HG03442 (cell line): ENCODE results near the gene FMNL2.

Source experiments
- ATAC-seq: cut with Tn5 transposase; IDR thresholded peaks from one replicate; pipeline ENCODE4 v1.9.1; 2021; ENCODE audit warnings: mild to moderate bottlenecking, moderate library complexity; ENCODE audit not compliant: unreplicated experiment

Gene FMNL2

GRCh38 chr2:152603166-152603565 lies 268.2 kb downstream of the FMNL2 start:
- ATAC-seq, result no peak

GRCh38 chr2:152606081-152606480 lies 271.1 kb downstream of the FMNL2 start:
- ATAC-seq, result no peak

- ATAC-seq, result no peak
These were observed 272.0 kb downstream of the FMNL2 start for GRCh38 chr2:152606941-152607340.

GRCh38 chr2:152607793-152608300 lies 272.9 kb downstream of the FMNL2 start:
- no peak for ATAC-seq

GRCh38 chr2:152609154-152609553 lies 274.2 kb downstream of the FMNL2 start:
- ATAC-seq, result no peak

GRCh38 chr2:152609699-152610098 lies 274.7 kb downstream of the FMNL2 start:
- no peak for ATAC-seq

- ATAC-seq, result peak; percentile 87
These were observed 276.7 kb downstream of the FMNL2 start for GRCh38 chr2:152611458-152612231.

GRCh38 chr2:152613235-152613634 lies 278.3 kb downstream of the FMNL2 start:
- ATAC-seq, result peak; percentile 41

- no peak for ATAC-seq
These were observed 280.2 kb downstream of the FMNL2 start for GRCh38 chr2:152615177-152615576.

GRCh38 chr2:152617456-152618192 lies 282.6 kb downstream of the FMNL2 start:
- ATAC-seq, result no peak

GRCh38 chr2:152618193-152618564 lies 283.2 kb downstream of the FMNL2 start:
- ATAC-seq, result no peak

- no peak for ATAC-seq
These were observed 285.2 kb downstream of the FMNL2 start for GRCh38 chr2:152620208-152620607.

- ATAC-seq, result no peak
These were observed 286.0 kb downstream of the FMNL2 start for GRCh38 chr2:152620985-152621384.

- no peak for ATAC-seq
These were observed 287.2 kb downstream of the FMNL2 start for GRCh38 chr2:152622219-152622618.

- ATAC-seq, result no peak
These were observed 288.2 kb downstream of the FMNL2 start for GRCh38 chr2:152623076-152623740.

- ATAC-seq, result no peak
These were observed 288.8 kb downstream of the FMNL2 start for GRCh38 chr2:152623775-152624174.

- ATAC-seq, result no peak
These were observed 289.8 kb downstream of the FMNL2 start for GRCh38 chr2:152624805-152625204.

- no peak for ATAC-seq
These were observed 292.0 kb downstream of the FMNL2 start for GRCh38 chr2:152626911-152627339.

GRCh38 chr2:152627351-152627957 lies 292.5 kb downstream of the FMNL2 start:
- no peak for ATAC-seq

GRCh38 chr2:152629202-152629601 lies 294.2 kb downstream of the FMNL2 start:
- no peak for ATAC-seq

- ATAC-seq, result no peak
These were observed 295.5 kb downstream of the FMNL2 start for GRCh38 chr2:152630466-152630865.
